B cell (primary cell): ENCODE results near the gene SELENON. TPM values are rescaled to one million over a fixed set of nuclear protein-coding genes. Genes with fewer than 3 reads are reported as not detected.

ENCODE experiments used
- ATAC-seq: fragments of 200-7000 bp; cut with Tn5 transposase; one replicate; pipeline ENCODE4 v1.10.0; 2021; ENCODE audit warnings: low read depth, mild to moderate bottlenecking, moderate number of reproducible peaks, moderate library complexity
- CTCF ChIA-PET: fragments of 350-600 bp; sonication (Branson Sonifier 250); formaldehyde crosslinking; loops from one replicate; lab custom pipeline; 2021; ENCODE audit warnings: antibody characterized with exemption, inconsistent platforms; lab: Charles Lee
- POLR2A ChIA-PET: fragments of 350-600 bp; sonication (Branson Sonifier 250); formaldehyde crosslinking; loops from one replicate; lab custom pipeline; 2021; ENCODE audit warnings: antibody characterized with exemption; lab: Charles Lee
- DNase-seq: peaks from one replicate; pipeline ENCODE4 v3.0.0; 2013
- H2AFZ ChIP-seq: 2 replicates; pipeline ENCODE4 v1.6.1; 2012; ENCODE audit warnings: mild to moderate bottlenecking, low read depth, low read length; ENCODE audit not compliant: insufficient read depth, poor library complexity, severe bottlenecking
- H3K27ac ChIP-seq, 2 donors: 1 replicate in 1 of 2; 2 replicates in 1 of 2; pipeline ENCODE4 v1.5.1; 2012 to 2013; ENCODE audit warnings: low read length in 2 of 2, mild to moderate bottlenecking in 2 of 2, moderate library complexity in 1 of 2
- H3K27me3 ChIP-seq, 4 experiments: fragments of 200-600 bp in 1 of 4; sonication (generic) in 1 of 4; replicated peaks in 1 of 4; 1 replicate in 2 of 4; 2 replicates in 2 of 4; pipeline versions ENCODE4 v1.6.1 to v1.7.0; 2013 to 2016; ENCODE audit warnings: low read length in 3 of 4, mild to moderate bottlenecking in 2 of 4, mixed read lengths in 1 of 4, moderate library complexity in 1 of 4; ENCODE audit not compliant: insufficient read depth in 4 of 4, control insufficient read depth in 3 of 4; ENCODE audit errors: control extremely low read depth in 1 of 4
- H3K36me3 ChIP-seq, 2 experiments: replicated peaks in 1 of 2; 1 replicate in 1 of 2; 2 replicates in 1 of 2; pipeline versions ENCODE4 v1.6.1 to v1.7.1; 2013; ENCODE audit warnings: low read length in 1 of 2; ENCODE audit not compliant: insufficient read depth in 2 of 2, control insufficient read depth in 1 of 2; ENCODE audit errors: control extremely low read depth in 1 of 2, extremely low read depth in 1 of 2
- H3K4me1 ChIP-seq, 2 donors: fragments of 200-600 bp in 1 of 2; sonication (generic) in 1 of 2; 1 replicate in 1 of 2; 2 replicates in 1 of 2; pipeline versions ENCODE4 v1.5.1 to v1.6.1; 2013 to 2017; ENCODE audit warnings: low read length in 2 of 2; ENCODE audit not compliant: control insufficient read depth in 2 of 2, insufficient read depth in 2 of 2
- H3K4me2 ChIP-seq: replicated peaks from 2 replicates; pipeline ENCODE3; 2012; ENCODE audit warnings: mild to moderate bottlenecking, low read depth, low read length; ENCODE audit not compliant: poor library complexity, severe bottlenecking
- H3K4me3 ChIP-seq, 5 experiments: fragments of 200-600 bp in 1 of 5; sonication (generic) in 1 of 5; 1 replicate in 3 of 5; 2 replicates in 2 of 5; pipeline versions ENCODE4 v1.5.1 to v1.7.0; 2011 to 2016; ENCODE audit warnings: low read length in 4 of 5, mild to moderate bottlenecking in 4 of 5, low read depth in 2 of 5, control low read depth in 1 of 5, moderate library complexity in 1 of 5; ENCODE audit not compliant: insufficient read depth in 1 of 5; ENCODE audit errors: control extremely low read depth in 1 of 5, extremely low read depth in 1 of 5
- H3K79me2 ChIP-seq: fragments of 200-600 bp; sonication (generic); one replicate; pipeline ENCODE4 v1.6.0; 2016; ENCODE audit warnings: low read length; ENCODE audit not compliant: control insufficient read depth, insufficient read depth
- H3K9ac ChIP-seq: fragments of 200-600 bp; sonication (generic); 2 replicates; pipeline ENCODE4 v1.6.1; 2017; ENCODE audit warnings: mild to moderate bottlenecking, low read length, moderate library complexity
- H3K9me3 ChIP-seq, 3 donors: one replicate each; pipeline versions ENCODE4 v1.6.1 to v1.7.1; 2013; ENCODE audit warnings: low read length in 2 of 3; ENCODE audit not compliant: control insufficient read depth in 2 of 3, insufficient read depth in 1 of 3; ENCODE audit errors: control extremely low read depth in 1 of 3
- H4K20me1 ChIP-seq: 2 replicates; pipeline ENCODE4 v1.6.0; 2012; ENCODE audit warnings: mild to moderate bottlenecking, low read length; ENCODE audit not compliant: insufficient read depth, control insufficient read depth, poor library complexity, severe bottlenecking
- H3K27ac Mint-ChIP-seq: one replicate; pipeline ENCODE4 v1.8.0; 2021; ENCODE audit warnings: mixed read lengths
- H3K27me3 Mint-ChIP-seq: one replicate; pipeline ENCODE4 v1.8.0; 2021; ENCODE audit warnings: mixed read lengths
- H3K4me1 Mint-ChIP-seq: one replicate; pipeline ENCODE4 v1.8.0; 2021; ENCODE audit warnings: mixed read lengths
- H3K4me3 Mint-ChIP-seq: one replicate; pipeline ENCODE4 v1.8.0; 2021; ENCODE audit warnings: mixed read lengths
- H3K9me3 Mint-ChIP-seq: one replicate; pipeline ENCODE4 v1.8.0; 2022; ENCODE audit warnings: mixed read lengths; ENCODE audit not compliant: insufficient read depth
- EZH2 ChIP-seq: IDR thresholded peaks from 2 replicates; pipeline ENCODE4 v1.6.1; 2012; ENCODE audit warnings: borderline replicate concordance, low read depth, mild to moderate bottlenecking, moderate library complexity, low read length; ENCODE audit not compliant: insufficient read depth, poor library complexity, severe bottlenecking
- WGBS: methylation state at CpG from one replicate; pipeline ENCODE4 v1.1.5; 2013; ENCODE audit warnings: missing lambda C conversion rate; ENCODE audit not compliant: insufficient coverage; 5-methylcytosine and 5-hydroxymethylcytosine counted together
- intact Hi-C: fragments of 100-400 bp; cut with micrococcal nuclease; formaldehyde crosslinking; loops from one replicate; pipeline ENCODE4 v1.10.0; 2022
- polyA plus RNA-seq: library from polyadenylated mRNA; depleted of rRNA; stranded (reverse); fragments of >200 nt; gene quantifications from 2 replicates; pipeline ENCODE4 v1.2.3, GENCODE V29; 2012
- total RNA-seq, 2 donors: library from RNA; stranded (reverse); fragments of 120-200 nt in 1 of 2; gene quantifications; 1 replicate in 1 of 2; 2 replicates in 1 of 2; pipeline versions ENCODE4 v1.2.3 to v1.2.4, GENCODE V29; 2013 to 2022
- TF ChIP-seq, protein P1 (sequence below): fragments of 200-600 bp; IDR thresholded peaks from one replicate; pipeline ENCODE4 v1.8.0; 2022; ENCODE audit warnings: antibody characterized with exemption, mild to moderate bottlenecking

The SELENON gene
- total and polyA plus RNA-seq, 2 donors (not counting 1 experiment from before 2014, with no cell fraction given), result 10.9 to 16.5 TPM

DNA sequence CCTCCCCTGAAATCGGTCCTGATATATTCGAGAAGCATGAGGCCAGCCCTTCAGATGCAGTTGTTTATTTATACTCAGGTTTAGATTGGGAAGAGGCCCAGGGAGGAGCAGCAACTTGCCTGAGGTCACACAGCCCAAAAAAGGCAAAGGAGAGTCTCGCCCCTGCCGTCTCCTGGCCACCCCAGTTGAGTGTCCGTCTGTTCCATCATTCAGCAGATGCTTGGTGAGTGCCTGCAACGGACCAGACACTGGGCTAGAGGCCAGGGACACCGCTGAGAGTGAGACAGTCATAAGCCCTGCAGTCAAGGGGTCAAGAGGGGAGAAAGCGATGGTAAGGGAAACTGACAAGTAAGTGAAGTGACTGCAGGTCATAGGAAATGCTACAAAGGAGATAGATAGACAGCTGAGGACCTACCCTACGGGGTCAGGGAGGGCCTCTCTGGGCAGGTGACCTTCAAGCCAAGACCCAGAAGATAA, 15.4 kb upstream of the SELENON start:
- no peaks in the 10 kb centered on the region for H3K36me3 ChIP-seq
- H4K20me1 ChIP-seq, result no peaks in the 10 kb centered on the region
- H3K27ac ChIP-seq, result no peak overlapping the region
- intact Hi-C loops, result no loop called here
- H3K4me1 ChIP-seq, result no peaks in the 10 kb centered on the region
- H3K9me3 ChIP-seq, result no peaks in the 10 kb centered on the region
- Mint-ChIP-seq H3K27ac (no peak overlapping the region), H3K4me3 (no peak overlapping the region), H3K4me1 (no peaks in the 10 kb centered on the region), H3K27me3 (peaks cover 11% of the 10 kb centered on the region), H3K9me3 (no peaks in the 10 kb centered on the region)
- H3K27me3 ChIP-seq, result peaks cover 0 to 4% (median 0%) of the 10 kb centered on the region in 4 experiments
- no peak overlapping the region for H3K4me2 ChIP-seq
- POLR2A ChIA-PET, result no interaction called here
- no peak overlapping the region for H3K9ac ChIP-seq
- H2AFZ ChIP-seq, result no peak overlapping the region
- TF ChIP-seq EZH2, result no peak
- TF ChIP-seq, protein P1, sequence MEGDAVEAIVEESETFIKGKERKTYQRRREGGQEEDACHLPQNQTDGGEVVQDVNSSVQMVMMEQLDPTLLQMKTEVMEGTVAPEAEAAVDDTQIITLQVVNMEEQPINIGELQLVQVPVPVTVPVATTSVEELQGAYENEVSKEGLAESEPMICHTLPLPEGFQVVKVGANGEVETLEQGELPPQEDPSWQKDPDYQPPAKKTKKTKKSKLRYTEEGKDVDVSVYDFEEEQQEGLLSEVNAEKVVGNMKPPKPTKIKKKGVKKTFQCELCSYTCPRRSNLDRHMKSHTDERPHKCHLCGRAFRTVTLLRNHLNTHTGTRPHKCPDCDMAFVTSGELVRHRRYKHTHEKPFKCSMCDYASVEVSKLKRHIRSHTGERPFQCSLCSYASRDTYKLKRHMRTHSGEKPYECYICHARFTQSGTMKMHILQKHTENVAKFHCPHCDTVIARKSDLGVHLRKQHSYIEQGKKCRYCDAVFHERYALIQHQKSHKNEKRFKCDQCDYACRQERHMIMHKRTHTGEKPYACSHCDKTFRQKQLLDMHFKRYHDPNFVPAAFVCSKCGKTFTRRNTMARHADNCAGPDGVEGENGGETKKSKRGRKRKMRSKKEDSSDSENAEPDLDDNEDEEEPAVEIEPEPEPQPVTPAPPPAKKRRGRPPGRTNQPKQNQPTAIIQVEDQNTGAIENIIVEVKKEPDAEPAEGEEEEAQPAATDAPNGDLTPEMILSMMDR, result no peak
- CTCF ChIA-PET, result interaction anchor here (1.1 kb wide), 1 partner anchor 26 kb away, joined by 3 read pairs; no protein-coding TSS in a partner anchor
- DNase-seq, result no peak
- no peaks in the 10 kb centered on the region for H3K79me2 ChIP-seq
- ATAC-seq, result no peak
- WGBS, result 82% methylated on average over 7 of the region's 9 CpGs
- no peak overlapping the region for H3K4me3 ChIP-seq

DNA sequence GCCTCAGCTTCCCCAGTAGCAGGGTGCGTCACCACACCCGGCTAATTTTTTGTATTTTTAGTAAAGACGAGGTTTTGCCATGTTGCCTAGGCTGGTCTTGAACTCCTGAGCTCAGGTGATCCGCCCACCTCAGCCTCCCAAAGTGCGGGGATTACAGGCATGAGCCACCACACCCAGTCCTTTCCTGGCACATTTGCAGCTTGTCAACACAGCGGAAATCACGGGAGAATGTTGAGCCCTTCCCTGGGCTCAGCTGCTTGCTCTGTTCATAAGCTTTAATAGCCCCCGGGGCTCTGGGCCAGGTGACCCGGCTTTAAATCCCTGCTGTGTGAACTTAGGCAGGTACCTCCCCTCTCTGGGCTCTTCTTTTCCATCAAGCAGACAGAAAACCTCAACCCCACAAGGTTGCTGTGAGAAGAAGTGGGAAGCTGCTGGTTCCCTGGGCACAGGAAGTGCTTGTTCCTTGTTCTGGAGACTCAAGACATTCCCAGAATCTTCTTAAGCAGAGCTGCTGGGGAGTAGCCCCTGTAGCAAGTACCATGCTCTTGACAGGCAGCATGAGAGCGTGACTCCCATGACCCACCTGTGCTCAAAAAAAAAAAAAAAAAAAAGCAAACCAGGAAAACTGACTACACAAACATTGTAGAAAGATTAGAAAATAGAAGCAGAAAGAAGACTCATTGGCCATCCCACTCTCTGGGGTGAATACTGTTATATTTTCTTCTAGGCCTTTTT, 14.5 kb upstream of the SELENON start:
- TF ChIP-seq, protein P1, result no peak
- TF ChIP-seq EZH2, result no peak
- Histone ChIP-seq H3K27me3 (peaks cover 0 to 4% (median 0%) of the 10 kb centered on the region in 4 experiments), H3K79me2 (no peaks in the 10 kb centered on the region), H4K20me1 (no peaks in the 10 kb centered on the region), H3K4me3 (no peak overlapping the region), H3K9ac (no peak overlapping the region), H2AFZ (no peak overlapping the region), H3K9me3 (no peaks in the 10 kb centered on the region), H3K36me3 (no peaks in the 10 kb centered on the region), H3K27ac (no peak overlapping the region), H3K4me1 (no peaks in the 10 kb centered on the region), H3K4me2 (no peak overlapping the region)
- DNase-seq (no peak), ATAC-seq (no peak)
- ChIA-PET CTCF (interaction anchor here (0.7 to 1.1 kb wide), 2 partner anchors 25 to 221 kb away, joined by 3 to 4 read pairs; no protein-coding TSS in a partner anchor), POLR2A (no interaction called here)
- Mint-ChIP-seq H3K27me3 (peaks cover 16% of the 10 kb centered on the region), H3K4me1 (no peaks in the 10 kb centered on the region), H3K4me3 (no peak overlapping the region), H3K27ac (no peak overlapping the region), H3K9me3 (no peaks in the 10 kb centered on the region)
- WGBS, result 92% methylated on average over 8 of the region's 10 CpGs
- intact Hi-C loops, result no loop called here
